ENCODE measurements around the gene SLC22A7.
"Not testable (repeated sequence)": the region's sequence is repeated elsewhere in the genome, so short reads cannot be mapped to it uniquely, and the experiment has no call there.

Gene SLC22A7

GRCh38 chr6:43331891-43332290, 33.8 kb downstream of the SLC22A7 start:
- DNase-seq (ENCODE audit: insufficient read length, low spot score): no peak
- FAIRE-seq: no peak

GRCh38 chr6:43334466-43335095, 36.5 kb downstream of the SLC22A7 start:
- DNase-seq (ENCODE audit: insufficient read length, low spot score) (peak; percentile 69), FAIRE-seq (no peak)

GRCh38 chr6:43335469-43335868, 37.4 kb downstream of the SLC22A7 start:
- no peak for FAIRE-seq
- no peak for DNase-seq (ENCODE audit: insufficient read length, low spot score)

- FAIRE-seq: no peak
These were observed 38.3 kb downstream of the SLC22A7 start for GRCh38 chr6:43336382-43336781.

GRCh38 chr6:43338243-43338642, 40.2 kb downstream of the SLC22A7 start:
- DNase-seq (ENCODE audit: insufficient read length, low spot score) (no peak), FAIRE-seq (no peak)

More at GRCh38 chr6:43336382-43336781, 38.3 kb downstream of the SLC22A7 start:
- no peak for DNase-seq (ENCODE audit: insufficient read length, low spot score)

GRCh38 chr6:43339168-43339567, 41.1 kb downstream of the SLC22A7 start:
- no peak for DNase-seq (ENCODE audit: insufficient read length, low spot score)
- FAIRE-seq: no peak

- FAIRE-seq: not testable (repeated sequence)
These were observed 48.2 kb downstream of the SLC22A7 start for GRCh38 chr6:43346243-43346642.

GRCh38 chr6:43347021-43347420, 49.0 kb downstream of the SLC22A7 start:
- DNase-seq (ENCODE audit: insufficient read length, low spot score) (no peak), FAIRE-seq (no peak)

More at GRCh38 chr6:43346243-43346642, 48.2 kb downstream of the SLC22A7 start:
- not testable (repeated sequence) for DNase-seq (ENCODE audit: insufficient read length, low spot score)

GRCh38 chr6:43347444-43347843, 49.4 kb downstream of the SLC22A7 start:
- FAIRE-seq: no peak

GRCh38 chr6:43351951-43352350, 53.9 kb downstream of the SLC22A7 start:
- DNase-seq (ENCODE audit: insufficient read length, low spot score); FAIRE-seq: not testable (repeated sequence)

More at GRCh38 chr6:43347444-43347843, 49.4 kb downstream of the SLC22A7 start:
- DNase-seq (ENCODE audit: insufficient read length, low spot score): no peak
